ENCODE results near the gene DAB1.
"Not testable (repeated sequence)": the region's sequence is repeated elsewhere in the genome, so short reads cannot be mapped to it uniquely, and the experiment has no call there.

DAB1 gene

DNA sequence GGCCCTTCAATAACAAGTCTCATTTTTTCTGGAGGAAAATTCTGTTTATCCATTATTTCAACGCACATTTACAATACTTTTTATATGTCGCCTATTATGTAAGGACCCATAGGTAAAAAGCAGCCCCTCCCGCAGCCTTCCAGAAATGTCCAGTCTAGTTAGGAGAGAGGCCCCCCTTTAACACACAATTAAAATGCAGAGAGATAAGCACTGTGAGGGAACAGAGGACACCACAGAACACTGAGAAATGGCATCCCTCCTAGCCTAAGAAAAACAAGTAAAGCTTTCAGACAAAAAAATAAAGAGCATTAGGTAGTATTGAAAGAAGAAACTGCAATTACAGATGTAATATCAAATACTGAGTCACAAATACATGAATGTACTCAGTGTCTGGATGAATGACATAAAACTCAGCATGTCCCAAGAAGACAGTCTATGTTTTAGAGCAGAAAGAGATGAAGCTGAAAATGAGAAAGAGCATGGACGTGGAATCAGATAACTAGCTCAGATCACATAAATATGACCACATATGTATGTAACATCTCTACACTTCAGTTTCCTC lies 62.9 kb downstream of the DAB1 start:
- no peak for DNase-seq (ENCODE audit: low read depth)

GRCh38 chr1:57357462-57357861 lies 66.4 kb downstream of the DAB1 start:
- no peak for DNase-seq (ENCODE audit: low read depth)

DNA sequence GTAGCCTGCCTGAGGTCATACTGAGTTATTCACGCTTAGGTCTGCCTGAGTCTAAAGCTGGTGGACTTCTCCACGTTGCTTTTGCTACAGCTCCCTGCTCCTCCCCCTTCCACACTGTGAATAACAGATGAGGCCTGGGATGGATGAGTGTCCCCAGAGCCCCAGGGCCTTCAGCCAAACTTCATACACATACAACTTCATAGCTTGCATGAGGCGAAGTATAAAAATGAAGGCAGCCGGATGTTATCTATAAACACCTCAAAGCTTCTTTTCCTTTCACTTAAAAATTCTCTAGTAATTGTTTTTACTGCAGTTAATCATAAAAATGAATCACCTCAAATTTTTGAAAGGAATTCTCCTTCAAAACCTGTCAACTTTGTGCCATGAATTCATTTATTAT lies 70.2 kb downstream of the DAB1 start:
- DNase-seq (ENCODE audit: low read depth) = no peak

- no peak for DNase-seq (ENCODE audit: low read depth)
Measured at GRCh38 chr1:57350610-57351009, 73.2 kb downstream of the DAB1 start.

- DNase-seq (ENCODE audit: low read depth) = no peak
Measured at GRCh38 chr1:57348921-57349320, 74.9 kb downstream of the DAB1 start.

GRCh38 chr1:57345916-57346315 lies 77.9 kb downstream of the DAB1 start:
- no peak for DNase-seq (ENCODE audit: low read depth)

DNA sequence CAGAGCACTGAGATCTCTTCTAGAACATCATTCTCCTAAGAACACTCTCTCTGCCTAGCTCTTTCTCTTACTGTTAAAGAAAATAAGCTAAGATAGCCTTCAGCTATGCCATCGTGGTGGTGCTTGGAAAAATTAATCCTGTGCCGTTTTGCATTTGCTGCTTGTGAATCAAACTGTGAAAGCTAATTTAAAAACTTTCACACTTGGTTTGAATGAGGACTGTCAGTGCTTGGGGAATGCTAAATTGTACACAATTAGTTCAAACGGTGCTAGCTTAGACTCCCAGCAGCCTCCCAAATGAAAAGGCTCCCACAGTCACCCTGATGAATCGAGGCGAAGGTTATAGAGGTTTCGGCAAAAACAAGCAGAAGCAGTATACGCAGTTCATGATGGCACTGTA lies 79.6 kb downstream of the DAB1 start:
- DNase-seq (ENCODE audit: low read depth) = no peak

GRCh38 chr1:57343298-57343915 lies 80.5 kb downstream of the DAB1 start:
- not testable (repeated sequence) for DNase-seq (ENCODE audit: low read depth)

DNA sequence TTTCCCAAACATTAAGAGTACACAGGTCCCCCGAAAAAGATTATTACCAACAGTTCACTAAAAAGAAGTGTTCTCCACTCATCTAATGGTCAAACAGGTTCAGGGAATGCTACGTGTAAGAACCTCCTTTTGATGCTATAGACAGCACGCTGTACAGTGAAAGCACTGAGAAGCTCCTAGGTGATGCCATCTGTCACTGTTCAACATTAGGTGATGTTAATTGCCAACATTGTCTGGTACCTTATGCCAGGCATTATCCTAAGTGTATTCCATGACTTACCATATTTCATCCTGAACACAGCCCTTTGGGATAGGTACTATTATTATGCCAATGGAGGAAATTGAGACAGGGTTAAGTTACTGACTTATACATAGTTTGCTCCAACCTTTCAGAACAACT lies 82.1 kb downstream of the DAB1 start:
- no peak for DNase-seq (ENCODE audit: low read depth)

GRCh38 chr1:57340334-57341070 lies 83.4 kb downstream of the DAB1 start:
- DNase-seq (ENCODE audit: low read depth) = no peak

DNA sequence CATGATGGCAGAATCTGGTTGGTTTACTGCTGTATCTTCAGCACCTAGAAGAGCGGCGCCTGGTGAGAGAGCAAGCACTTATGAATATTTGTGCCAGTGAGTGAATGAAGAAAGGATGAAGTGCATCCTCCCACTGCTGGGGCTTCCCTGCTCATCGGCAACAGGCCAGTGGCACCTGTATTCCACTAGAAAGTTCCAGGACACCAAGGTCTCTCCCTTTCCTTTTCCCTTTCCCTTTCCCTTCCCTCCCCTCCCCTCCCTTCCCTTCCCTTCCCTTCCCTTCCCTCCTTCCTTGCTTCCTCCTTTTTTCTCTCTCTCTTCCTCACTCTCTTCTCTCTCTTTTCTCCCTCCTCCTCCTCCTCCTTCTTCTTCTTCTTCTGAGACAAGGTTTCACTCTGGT lies 86.2 kb downstream of the DAB1 start:
- no peak for DNase-seq (ENCODE audit: low read depth)

- no peak for DNase-seq (ENCODE audit: low read depth)
Measured at GRCh38 chr1:57336793-57337192, 87.1 kb downstream of the DAB1 start.

DNA sequence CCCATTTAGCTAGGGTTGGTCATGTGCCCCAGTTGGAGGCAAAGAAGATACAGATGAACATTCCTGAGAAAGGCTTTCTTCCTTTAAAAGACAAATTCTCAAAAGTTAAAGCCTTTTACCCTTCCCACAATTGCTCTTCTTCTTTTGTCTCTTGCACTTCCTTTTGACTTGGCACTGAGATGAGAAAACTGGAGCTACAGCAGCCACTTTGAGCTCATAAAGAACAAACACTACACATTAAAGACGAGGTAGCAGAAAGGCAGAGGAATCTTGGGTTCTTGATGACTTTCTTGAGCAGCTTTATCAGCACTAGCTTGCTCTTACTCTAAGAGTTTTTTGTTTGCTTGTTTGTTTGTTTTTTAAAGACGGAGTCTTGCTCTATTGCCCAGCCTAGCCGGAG lies 92.2 kb downstream of the DAB1 start:
- DNase-seq (ENCODE audit: low read depth) = no peak

DNA sequence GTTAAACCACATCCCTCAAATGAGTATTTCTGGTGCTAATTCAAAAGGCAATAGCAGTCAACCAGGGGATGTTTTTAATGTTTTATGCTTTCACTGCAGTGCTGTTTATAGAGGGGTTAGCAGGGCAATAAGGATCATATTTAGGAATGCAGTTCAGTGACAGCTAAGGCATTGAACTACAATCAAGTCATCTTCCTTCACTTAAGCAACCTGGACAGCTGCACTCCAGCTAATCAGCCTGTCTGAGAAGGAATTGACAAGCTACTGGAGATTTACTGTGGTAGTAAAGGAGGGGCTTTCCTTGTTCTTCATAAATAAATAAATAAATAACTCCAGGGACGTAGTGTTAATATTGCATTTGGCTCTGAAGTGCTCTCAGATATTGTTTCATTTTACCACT lies 93.9 kb downstream of the DAB1 start:
- DNase-seq (ENCODE audit: low read depth) = no peak

- no peak for DNase-seq (ENCODE audit: low read depth)
Measured at GRCh38 chr1:57329001-57329527, 94.8 kb downstream of the DAB1 start.

- DNase-seq (ENCODE audit: low read depth) = no peak
Measured at GRCh38 chr1:57327946-57328345, 95.9 kb downstream of the DAB1 start.

- no peak for DNase-seq (ENCODE audit: low read depth)
Measured at GRCh38 chr1:57327336-57327735, 96.5 kb downstream of the DAB1 start.

DNA sequence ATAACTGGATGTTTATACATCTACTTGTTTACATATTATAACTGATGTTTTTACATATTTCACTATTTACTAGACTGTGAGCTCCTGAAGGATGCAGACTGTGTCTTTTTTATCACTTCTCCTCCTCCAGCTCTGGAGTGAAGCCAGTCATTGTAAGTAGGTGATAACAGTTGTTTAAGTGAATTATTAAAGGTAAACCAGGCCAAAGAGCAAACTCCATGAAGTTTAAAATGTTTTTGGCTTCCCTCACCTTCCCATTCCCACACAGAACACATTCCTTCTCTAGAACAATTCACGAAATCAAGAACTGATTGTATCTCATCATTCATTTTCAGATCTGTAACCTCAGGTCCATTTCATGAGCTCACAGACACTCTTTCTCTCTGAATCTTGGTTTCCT lies 98.3 kb downstream of the DAB1 start:
- DNase-seq (ENCODE audit: low read depth) = no peak

GRCh38 chr1:57325117-57325516 lies 98.7 kb downstream of the DAB1 start:
- no peak for DNase-seq (ENCODE audit: low read depth)

DNA sequence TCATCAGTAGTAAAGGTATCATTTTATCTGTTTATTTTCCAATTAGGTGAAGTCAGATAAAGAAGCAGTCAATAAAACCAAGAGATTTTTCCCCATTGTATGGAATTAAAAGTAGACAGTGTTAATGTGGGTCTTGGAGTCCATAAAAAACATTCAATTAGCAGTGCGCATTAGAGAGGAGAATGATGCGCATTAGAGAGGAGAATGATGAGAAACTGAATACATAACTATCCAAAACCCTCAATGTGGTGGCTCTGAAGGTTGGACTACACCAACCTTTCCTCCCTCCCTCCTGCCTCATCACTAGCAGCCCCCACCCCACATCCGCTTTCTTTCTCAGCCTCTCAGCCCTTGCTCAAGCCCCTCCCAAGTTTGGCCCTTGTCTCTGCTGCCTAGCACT lies 99.5 kb downstream of the DAB1 start:
- DNase-seq (ENCODE audit: low read depth) = no peak

GRCh38 chr1:57321776-57322175 lies 102.1 kb downstream of the DAB1 start:
- DNase-seq (ENCODE audit: low read depth) = no peak

DNA sequence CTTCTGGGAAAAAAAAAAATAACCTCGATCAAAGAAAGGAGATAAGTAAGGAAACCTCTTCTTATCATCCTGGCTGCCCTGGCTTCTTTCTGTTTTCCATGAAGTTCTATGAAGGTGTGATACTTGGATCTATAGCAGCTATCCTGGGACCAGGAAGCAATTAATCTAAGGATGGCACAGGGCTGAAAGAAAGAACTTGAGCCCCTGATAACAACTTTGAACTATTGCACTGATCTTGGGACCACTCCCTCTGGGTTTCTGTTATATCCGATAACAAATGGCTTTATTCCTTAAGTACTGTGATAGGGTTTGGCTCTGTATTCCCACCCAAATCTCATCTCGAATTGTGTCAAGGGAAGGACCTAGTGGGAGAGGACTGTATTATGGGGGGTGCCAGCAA lies 104.1 kb downstream of the DAB1 start:
- DNase-seq (ENCODE audit: low read depth) = no peak

GRCh38 chr1:57319165-57319564 lies 104.7 kb downstream of the DAB1 start:
- DNase-seq (ENCODE audit: low read depth) = no peak

- DNase-seq (ENCODE audit: low read depth) = no peak
Measured at GRCh38 chr1:57316861-57317260, 107.0 kb downstream of the DAB1 start.

All from activated gamma-delta T cell treated with anti-CD3 and anti-CD28 coated beads, Interleukin-2, amount 50 U/mL, for 16 hours (primary cell).